Peyer's patch (tissue), 4 donors: Measurements from ENCODE around the gene CDK6.

Source experiments
- CTCF ChIP-seq, 6 experiments: fragments of 450-650 bp in 4 of 6; fragments of 200-600 bp in 2 of 6; sonication (generic) in 1 of 6; IDR thresholded peaks; one replicate each; pipeline ENCODE4 v1.5.1; 2017 to 2019; ENCODE audit warnings: antibody characterized with exemption in 6 of 6, mild to moderate bottlenecking in 3 of 6, moderate library complexity in 1 of 6
- POLR2A ChIP-seq, 2 donors: fragments of 450-650 bp; IDR thresholded peaks; one replicate each; pipeline ENCODE4 v1.5.1; 2017; ENCODE audit warnings: antibody characterized with exemption in 2 of 2, mild to moderate bottlenecking in 2 of 2, moderate library complexity in 2 of 2

DNA sequence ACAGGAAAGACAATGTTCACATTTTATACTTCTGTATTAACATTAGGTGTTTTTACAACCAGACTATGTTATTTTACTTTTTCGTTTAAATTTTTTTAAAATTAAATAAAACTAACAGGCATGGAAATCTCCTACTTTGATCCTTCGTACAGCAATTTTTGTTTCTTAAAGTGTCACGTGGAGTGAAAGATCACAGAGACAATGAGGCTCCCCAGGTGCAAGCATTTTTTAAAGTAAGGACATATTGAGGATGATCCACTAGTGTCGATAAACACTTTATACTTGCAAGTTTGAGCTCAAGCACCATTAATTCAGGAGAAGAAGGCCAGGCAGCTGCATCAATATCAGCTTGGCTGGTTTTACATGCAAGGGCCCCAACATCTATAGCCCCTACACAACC is 177.7 kb downstream of the CDK6 start:
- TF ChIP-seq CTCF (IDR thresholded peaks at IDR 0.05) (no peak), POLR2A (IDR thresholded peaks at IDR 0.05) (no peak)
